Fibroblast of lung (primary cell): ENCODE measurements around the gene NTRK2. TPM values are rescaled to one million over a fixed set of nuclear protein-coding genes. Genes with fewer than 3 reads are reported as not detected.

Experiments used
- DNase-seq, 2 donors: peaks; one replicate each; pipeline versions ENCODE4 v3.0.0 to v3.0.0-alpha.2; 2010; ENCODE audit warnings: low read depth in 2 of 2
- H2AFZ ChIP-seq: 2 replicates; pipeline ENCODE4 v1.5.1; 2012; ENCODE audit warnings: low read length, control low read depth, inconsistent platforms
- H3K27ac ChIP-seq: 2 replicates; pipeline ENCODE4 v1.5.1; 2011; ENCODE audit warnings: low read length, control low read depth; ENCODE audit not compliant: insufficient read depth
- H3K27me3 ChIP-seq: 2 replicates; pipeline ENCODE4 v1.5.1; 2011; ENCODE audit warnings: mild to moderate bottlenecking, low read length; ENCODE audit not compliant: control insufficient read depth, insufficient read depth
- H3K36me3 ChIP-seq: 2 replicates; pipeline ENCODE4 v1.5.1; 2011; ENCODE audit warnings: low read length; ENCODE audit not compliant: control insufficient read depth, insufficient read depth
- H3K4me1 ChIP-seq: 2 replicates; pipeline ENCODE4 v1.5.1; 2011; ENCODE audit warnings: low read length; ENCODE audit not compliant: control insufficient read depth, insufficient read depth; ENCODE audit errors: extremely low read depth
- H3K4me2 ChIP-seq: 2 replicates; pipeline ENCODE4 v1.5.1; 2011; ENCODE audit warnings: low read length, control low read depth; ENCODE audit not compliant: insufficient read depth; ENCODE audit errors: extremely low read depth
- H3K4me3 ChIP-seq, 4 experiments: fragments of 200-600 bp in 1 of 4; sonication (generic) in 1 of 4; replicated peaks in 1 of 4; 2 replicates each; pipeline ENCODE4 v1.5.1; 2011 to 2016; ENCODE audit warnings: low read length in 4 of 4, low read depth in 3 of 4, mild to moderate bottlenecking in 3 of 4, control low read depth in 2 of 4, inconsistent platforms in 1 of 4, mixed read lengths in 1 of 4; ENCODE audit not compliant: insufficient read depth in 1 of 4; ENCODE audit errors: control extremely low read depth in 1 of 4
- H3K79me2 ChIP-seq: 2 replicates; pipeline ENCODE4 v1.5.1; 2012; ENCODE audit warnings: mild to moderate bottlenecking, low read length, inconsistent platforms; ENCODE audit not compliant: control insufficient read depth, insufficient read depth
- H3K9ac ChIP-seq: 2 replicates; pipeline ENCODE4 v1.5.1; 2011; ENCODE audit warnings: mild to moderate bottlenecking, low read length, control low read depth; ENCODE audit not compliant: insufficient read depth
- H3K9me3 ChIP-seq: 2 replicates; pipeline ENCODE4 v1.5.1; 2012; ENCODE audit warnings: low read depth, low read length; ENCODE audit not compliant: control insufficient read depth, insufficient read depth
- H4K20me1 ChIP-seq: 2 replicates; pipeline ENCODE4 v1.5.1; 2011; ENCODE audit warnings: low read length; ENCODE audit not compliant: control insufficient read depth, insufficient read depth; ENCODE audit errors: extremely low read depth
- CTCF ChIP-seq, 2 donors: IDR thresholded peaks in 1 of 2; conservative IDR thresholded peaks in 1 of 2; 1 replicate in 1 of 2; 2 replicates in 1 of 2; pipeline ENCODE4 v1.5.1; 2011 to 2012; ENCODE audit warnings: low read length in 2 of 2, control low read depth in 1 of 2, inconsistent platforms in 1 of 2, low read depth in 1 of 2, mild to moderate bottlenecking in 1 of 2
- EZH2 ChIP-seq: IDR thresholded peaks from 2 replicates; pipeline ENCODE4 v1.5.1; 2012; ENCODE audit warnings: low read length, control low read depth, mild to moderate bottlenecking; ENCODE audit errors: missing control alignments
- polyA plus RNA-seq, 2 donors: library from polyadenylated mRNA; depleted of rRNA in 1 of 2; stranded (reverse) in 1 of 2; unstranded in 1 of 2; fragments of >200 nt; gene quantifications; 2 replicates each; pipeline ENCODE4 v1.2.1, GENCODE V29; 2011 to 2012; ENCODE audit warnings: missing spikeins in 1 of 2
- total RNA-seq: library from RNA; depleted of rRNA; stranded (reverse); fragments of >200 nt; gene quantifications from 2 replicates; pipeline ENCODE4 v1.2.1, GENCODE V29; 2014

Gene NTRK2
- total and polyA plus RNA-seq, 2 donors (not counting 1 experiment from before 2014, with no cell fraction given) = 0.66 to 1.1 TPM

GRCh38 chr9:84978661-84979060 lies 309.1 kb downstream of the NTRK2 start:
- no peak for TF ChIP-seq CTCF (conservative IDR thresholded peaks at IDR 0.05 in 1 of 2, IDR thresholded peaks at IDR 0.05 in 1 of 2; ENCODE audit: low read depth in 1 of 2, low read length in 2 of 2)
- no peak for TF ChIP-seq EZH2
- no peak overlapping the region for H3K27ac ChIP-seq
- no peak for DNase-seq
- no peaks in the 10 kb centered on the region for H3K9me3 ChIP-seq
- H3K27me3 ChIP-seq = no peaks in the 10 kb centered on the region
- no peak overlapping the region for H2AFZ ChIP-seq
- no peak overlapping the region for H3K4me2 ChIP-seq
- H3K36me3 ChIP-seq = no peaks in the 10 kb centered on the region
- H3K4me1 ChIP-seq = no peaks in the 10 kb centered on the region
- no peaks in the 10 kb centered on the region for H4K20me1 ChIP-seq
- no peaks in the 10 kb centered on the region for H3K79me2 ChIP-seq
- no peak overlapping the region for H3K9ac ChIP-seq
- H3K4me3 ChIP-seq = no peak overlapping the region

- H3K4me2 ChIP-seq = no peak overlapping the region
- H4K20me1 ChIP-seq = no peaks in the 10 kb centered on the region
- no peaks in the 10 kb centered on the region for H3K27me3 ChIP-seq
- H3K79me2 ChIP-seq = no peaks in the 10 kb centered on the region
- H3K4me1 ChIP-seq = no peaks in the 10 kb centered on the region
- H3K36me3 ChIP-seq = no peaks in the 10 kb centered on the region
- H3K4me3 ChIP-seq = no peak overlapping the region
- no peaks in the 10 kb centered on the region for H3K9me3 ChIP-seq
- TF ChIP-seq EZH2 (no peak), CTCF (conservative IDR thresholded peaks at IDR 0.05 in 1 of 2, IDR thresholded peaks at IDR 0.05 in 1 of 2; ENCODE audit: low read depth in 1 of 2, low read length in 2 of 2) (no peak)
- DNase-seq = no peak
- no peak overlapping the region for H3K9ac ChIP-seq
- no peak overlapping the region for H3K27ac ChIP-seq
- H2AFZ ChIP-seq = no peak overlapping the region
Observed at GRCh38 chr9:84983749-84984148, 314.2 kb downstream of the NTRK2 start.

DNA sequence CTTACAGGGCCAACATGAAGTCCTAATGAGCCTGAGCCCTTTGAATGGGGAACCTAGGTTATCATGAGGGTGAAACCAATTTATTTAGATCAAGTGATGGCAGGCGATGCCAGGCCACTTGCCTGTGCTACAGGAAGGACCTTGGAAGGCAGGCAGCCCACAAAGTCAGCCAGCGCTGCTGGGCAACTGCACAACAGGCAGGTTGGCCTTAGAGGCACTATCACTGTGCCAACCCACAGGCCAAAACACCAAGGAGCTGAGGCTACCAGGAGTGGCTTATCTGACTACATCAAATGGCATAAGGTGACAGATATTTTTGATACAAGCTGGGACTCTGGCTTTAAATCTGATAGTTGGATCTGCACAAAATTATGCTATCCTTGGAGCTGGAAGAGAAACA lies 319.1 kb downstream of the NTRK2 start:
- no peaks in the 10 kb centered on the region for H3K27me3 ChIP-seq
- no peaks in the 10 kb centered on the region for H3K79me2 ChIP-seq
- no peaks in the 10 kb centered on the region for H3K36me3 ChIP-seq
- H3K4me2 ChIP-seq = no peak overlapping the region
- H3K4me3 ChIP-seq = no peak overlapping the region
- no peak overlapping the region for H3K27ac ChIP-seq
- TF ChIP-seq EZH2 = no peak
- TF ChIP-seq CTCF (conservative IDR thresholded peaks at IDR 0.05 in 1 of 2, IDR thresholded peaks at IDR 0.05 in 1 of 2; ENCODE audit: low read depth in 1 of 2, low read length in 2 of 2) = no peak
- H4K20me1 ChIP-seq = no peaks in the 10 kb centered on the region
- DNase-seq = no peak
- no peaks in the 10 kb centered on the region for H3K9me3 ChIP-seq
- no peaks in the 10 kb centered on the region for H3K4me1 ChIP-seq
- no peak overlapping the region for H2AFZ ChIP-seq
- H3K9ac ChIP-seq = no peak overlapping the region
